ENCODE measurements around the gene CHAF1B.
"Not testable (repeated sequence)": the region's sequence is repeated elsewhere in the genome, so short reads cannot be mapped to it uniquely, and the experiment has no call there.

Gene CHAF1B

GRCh38 chr21:36359185-36359584, 26.0 kb upstream of the CHAF1B start:
- no peak for FAIRE-seq
- DNase-seq (ENCODE audit: insufficient read length) = no peak
- no peak for TF ChIP-seq POLR2AphosphoS5 (IDR thresholded peaks at IDR 0.05; ENCODE audit: low read depth, low read length)
- TF ChIP-seq TAF1 (IDR thresholded peaks at IDR 0.05; ENCODE audit: borderline replicate concordance, low read depth, low read length) = no peak
- no peak for TF ChIP-seq POLR2A (IDR thresholded peaks at IDR 0.05; ENCODE audit: low read depth, low read length)

DNA sequence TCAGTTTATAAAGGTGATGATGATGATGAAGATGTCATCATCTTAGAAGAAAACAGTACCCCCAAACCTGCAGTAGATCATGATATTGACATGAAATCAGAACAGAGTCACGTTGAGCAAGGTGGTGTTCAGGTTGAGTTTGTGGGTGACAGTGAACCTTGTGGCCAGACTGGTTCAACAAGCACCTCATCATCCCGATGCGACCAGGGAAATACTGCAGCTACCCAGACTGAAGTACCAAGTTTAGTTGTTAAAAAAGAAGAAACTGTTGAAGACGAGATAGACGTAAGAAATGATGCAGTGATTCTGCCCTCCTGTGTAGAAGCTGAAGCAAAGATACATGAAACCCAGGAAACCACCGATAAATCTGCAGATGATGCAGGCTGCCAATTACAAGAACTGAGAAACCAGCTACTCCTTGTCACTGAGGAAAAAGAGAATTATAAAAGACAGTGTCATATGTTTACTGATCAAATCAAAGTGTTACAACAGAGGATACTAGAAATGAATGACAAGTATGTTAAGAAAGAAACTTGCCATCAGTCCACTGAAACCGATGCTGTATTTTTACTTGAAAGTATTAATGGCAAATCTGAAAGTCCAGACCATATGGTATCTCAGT, 16.0 kb upstream of the CHAF1B start:
- no peak for TF ChIP-seq POLR2AphosphoS5 (IDR thresholded peaks at IDR 0.05; ENCODE audit: low read depth, low read length)
- no peak for TF ChIP-seq TAF1 (IDR thresholded peaks at IDR 0.05; ENCODE audit: borderline replicate concordance, low read depth, low read length)
- TF ChIP-seq POLR2A (IDR thresholded peaks at IDR 0.05; ENCODE audit: low read depth, low read length) = no peak
- no peak for FAIRE-seq
- no peak for DNase-seq (ENCODE audit: insufficient read length)

DNA sequence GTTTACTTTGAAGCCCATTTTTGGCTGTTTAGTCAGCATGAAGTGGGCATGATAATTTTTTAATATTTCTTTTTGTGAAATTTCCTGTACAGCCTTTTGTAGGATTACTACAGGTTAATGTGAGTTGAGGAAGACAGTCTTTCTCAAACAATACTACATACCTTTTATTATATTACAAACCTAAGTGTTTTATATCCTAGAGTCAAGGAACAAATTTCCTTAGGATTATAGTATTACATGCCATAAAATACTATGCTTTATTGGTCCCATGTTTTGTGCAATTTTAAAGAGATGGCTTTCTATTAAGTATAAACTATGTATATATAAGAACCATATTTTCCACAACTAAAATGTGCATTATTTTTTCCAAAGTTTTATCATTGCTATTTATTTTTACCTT, 9.2 kb upstream of the CHAF1B start:
- TF ChIP-seq POLR2A (IDR thresholded peaks at IDR 0.05; ENCODE audit: low read depth, low read length) = no peak
- TF ChIP-seq TAF1 (IDR thresholded peaks at IDR 0.05; ENCODE audit: borderline replicate concordance, low read depth, low read length) = no peak
- TF ChIP-seq POLR2AphosphoS5 (IDR thresholded peaks at IDR 0.05; ENCODE audit: low read depth, low read length) = no peak
- no peak for DNase-seq (ENCODE audit: insufficient read length)
- FAIRE-seq = no peak

GRCh38 chr21:36377391-36377842, 7.8 kb upstream of the CHAF1B start:
- no peak for FAIRE-seq
- no peak for DNase-seq (ENCODE audit: insufficient read length)
- TF ChIP-seq POLR2AphosphoS5 (IDR thresholded peaks at IDR 0.05; ENCODE audit: low read depth, low read length) (no peak), POLR2A (IDR thresholded peaks at IDR 0.05; ENCODE audit: low read depth, low read length) (no peak), TAF1 (IDR thresholded peaks at IDR 0.05; ENCODE audit: borderline replicate concordance, low read depth, low read length) (no peak)

- TF ChIP-seq TAF1 (IDR thresholded peaks at IDR 0.05; ENCODE audit: borderline replicate concordance, low read depth, low read length) = no peak
- TF ChIP-seq POLR2AphosphoS5 (IDR thresholded peaks at IDR 0.05; ENCODE audit: low read depth, low read length) = no peak
- FAIRE-seq = no peak
- no peak for DNase-seq (ENCODE audit: insufficient read length)
Measured at GRCh38 chr21:36379251-36379650, 5.9 kb upstream of the CHAF1B start.

DNA sequence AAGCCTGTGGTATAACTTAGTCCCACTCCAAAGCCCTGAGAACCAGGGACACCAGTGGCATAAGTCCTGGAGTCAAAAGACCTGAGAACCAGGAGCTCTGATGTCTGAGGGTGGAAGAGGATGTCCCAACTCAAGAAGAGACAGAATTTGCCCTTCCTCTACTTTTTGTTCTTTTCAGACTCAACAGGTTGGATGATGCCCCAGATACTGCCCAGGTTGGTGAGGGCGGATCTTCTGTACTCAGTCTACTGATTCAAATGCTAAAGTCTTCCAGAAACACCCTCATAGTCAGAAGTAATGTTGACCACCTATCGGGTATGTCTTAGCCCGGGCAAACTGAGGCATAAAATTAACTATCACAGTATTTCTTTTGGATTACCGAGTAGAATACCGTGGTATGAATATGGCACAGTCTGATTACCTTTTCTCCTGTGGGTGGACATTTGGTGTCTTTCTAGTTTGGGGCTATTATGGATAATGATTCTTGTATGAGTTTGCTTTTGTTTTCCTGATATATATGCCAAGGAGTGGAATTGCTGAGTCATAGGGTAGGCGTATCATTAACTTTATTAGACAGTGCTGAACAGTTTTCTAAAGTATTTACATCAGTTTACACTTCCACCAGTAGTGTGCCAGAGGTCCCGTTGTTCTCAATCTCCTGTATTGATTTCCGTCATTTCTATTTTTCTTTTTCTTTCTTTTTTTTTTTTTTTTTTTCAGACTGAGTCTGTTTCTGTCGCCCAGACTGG, 3.2 kb upstream of the CHAF1B start:
- FAIRE-seq = no peak
- DNase-seq (ENCODE audit: insufficient read length) = no peak
- TF ChIP-seq POLR2A (IDR thresholded peaks at IDR 0.05; ENCODE audit: low read depth, low read length) (no peak), TAF1 (IDR thresholded peaks at IDR 0.05; ENCODE audit: borderline replicate concordance, low read depth, low read length) (no peak), POLR2AphosphoS5 (IDR thresholded peaks at IDR 0.05; ENCODE audit: low read depth, low read length) (no peak)

DNA sequence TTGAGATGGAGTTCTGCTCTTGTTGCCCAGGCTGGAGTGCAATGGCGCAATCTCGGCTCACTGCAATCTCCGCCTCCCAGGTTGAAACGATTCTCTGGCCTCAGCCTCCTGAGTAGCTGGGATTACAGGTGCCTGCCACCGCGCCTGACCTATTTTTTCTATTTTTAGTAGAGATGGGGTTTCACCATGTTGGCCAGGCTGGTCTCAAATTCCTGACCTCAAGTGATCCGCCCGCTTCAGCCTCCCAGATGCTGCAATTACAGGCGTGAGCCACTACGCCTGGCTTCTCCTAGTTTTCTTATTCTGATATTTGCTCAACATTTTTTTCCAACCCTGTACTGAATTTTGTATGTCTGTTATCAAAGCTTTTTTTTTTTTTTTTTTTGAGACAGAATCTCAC, 2.5 kb upstream of the CHAF1B start:
- not testable (repeated sequence) for FAIRE-seq; DNase-seq (ENCODE audit: insufficient read length)

GRCh38 chr21:36384885-36385232, 333 bp upstream of the CHAF1B start:
- no peak for TF ChIP-seq POLR2AphosphoS5 (IDR thresholded peaks at IDR 0.05; ENCODE audit: low read depth, low read length)
- TF ChIP-seq POLR2A (IDR thresholded peaks at IDR 0.05; ENCODE audit: low read depth, low read length) = no peak
- TF ChIP-seq TAF1 (IDR thresholded peaks at IDR 0.05; ENCODE audit: borderline replicate concordance, low read depth, low read length) = no peak
- FAIRE-seq = no peak
- no peak for DNase-seq (ENCODE audit: insufficient read length)

- DNase-seq (ENCODE audit: insufficient read length) = no peak
- TF ChIP-seq POLR2A (IDR thresholded peaks at IDR 0.05; ENCODE audit: low read depth, low read length) (no peak), POLR2AphosphoS5 (IDR thresholded peaks at IDR 0.05; ENCODE audit: low read depth, low read length) (no peak), TAF1 (IDR thresholded peaks at IDR 0.05; ENCODE audit: borderline replicate concordance, low read depth, low read length) (no peak)
- FAIRE-seq = no peak
Measured at GRCh38 chr21:36386031-36386642, 945 bp downstream of the CHAF1B start.

DNA sequence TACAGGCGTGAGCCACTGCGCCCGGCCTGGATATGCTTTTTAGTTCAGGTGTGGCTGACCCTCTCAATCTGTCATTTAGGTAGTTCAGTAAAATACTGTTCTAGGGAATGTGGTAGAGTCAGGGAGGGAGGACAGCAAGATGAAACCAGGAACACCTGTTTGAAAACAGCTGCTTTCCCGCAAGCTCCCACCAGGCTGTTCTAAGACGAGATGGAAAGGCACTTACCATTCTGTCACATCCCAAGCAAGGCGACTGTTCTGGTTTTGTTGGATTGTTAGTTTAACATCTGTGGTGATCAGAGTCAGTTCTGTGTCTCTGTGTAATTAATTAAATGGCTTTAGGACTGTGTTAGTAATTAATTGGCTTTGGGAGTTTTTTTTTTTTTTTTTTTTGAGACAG, 2.9 kb downstream of the CHAF1B start:
- DNase-seq (ENCODE audit: insufficient read length) (no peak), FAIRE-seq (no peak)
- no peak for TF ChIP-seq TAF1 (IDR thresholded peaks at IDR 0.05; ENCODE audit: borderline replicate concordance, low read depth, low read length)
- no peak for TF ChIP-seq POLR2AphosphoS5 (IDR thresholded peaks at IDR 0.05; ENCODE audit: low read depth, low read length)
- no peak for TF ChIP-seq POLR2A (IDR thresholded peaks at IDR 0.05; ENCODE audit: low read depth, low read length)

- FAIRE-seq (no peak), DNase-seq (ENCODE audit: insufficient read length) (no peak)
- no peak for TF ChIP-seq TAF1 (IDR thresholded peaks at IDR 0.05; ENCODE audit: borderline replicate concordance, low read depth, low read length)
- no peak for TF ChIP-seq POLR2A (IDR thresholded peaks at IDR 0.05; ENCODE audit: low read depth, low read length)
- no peak for TF ChIP-seq POLR2AphosphoS5 (IDR thresholded peaks at IDR 0.05; ENCODE audit: low read depth, low read length)
Measured at GRCh38 chr21:36388835-36389234, 3.6 kb downstream of the CHAF1B start.

GRCh38 chr21:36391649-36392048, 6.5 kb downstream of the CHAF1B start:
- not testable (repeated sequence) for FAIRE-seq; DNase-seq (ENCODE audit: insufficient read length)

All from GM12892 (cell line).